Stimulated activated CD8-positive, alpha-beta memory T cell treated with anti-CD3 and anti-CD28 coated beads, Interleukin-15, amount 100 ng/mL, for 4 hours (primary cell): ENCODE data around the gene DMKN.

Experiments used
- DNase-seq, 2 donors: peaks; one replicate each; pipeline ENCODE4 v3.0.0-alpha.2; 2020; ENCODE audit warnings: low read depth in 2 of 2

The DMKN gene

GRCh38 chr19:35549879-35550523 is 36.6 kb upstream of the DMKN start:
- DNase-seq, result no peak

- peak in 1 of 2 donors; percentile 24 for DNase-seq
These were observed 35.8 kb upstream of the DMKN start for GRCh38 chr19:35549174-35549788.

GRCh38 chr19:35546532-35546931 is 33.1 kb upstream of the DMKN start:
- no peak for DNase-seq

- DNase-seq, result peak; percentile 46 to 47
These were observed 32.5 kb upstream of the DMKN start for GRCh38 chr19:35545855-35546381.

GRCh38 chr19:35545001-35545854 is 31.8 kb upstream of the DMKN start, which contains the start of gene TMEM147:
Gene TMEM147, plus strand, starts transcription at chr19:35545626. Its CDS starts 114 bp downstream, at chr19:35545740.
- peak; percentile 63 to 73 for DNase-seq

- DNase-seq, result no peak
These were observed 30.8 kb upstream of the DMKN start for GRCh38 chr19:35544110-35544802.

GRCh38 chr19:35543280-35544109 is 30.0 kb upstream of the DMKN start:
- no peak for DNase-seq

GRCh38 chr19:35542209-35542608 is 28.8 kb upstream of the DMKN start:
- no peak for DNase-seq

- no peak for DNase-seq
These were observed 27.0 kb upstream of the DMKN start for GRCh38 chr19:35540356-35540927.

GRCh38 chr19:35539850-35540249 is 26.4 kb upstream of the DMKN start:
- no peak for DNase-seq

GRCh38 chr19:35539314-35539713 is 25.9 kb upstream of the DMKN start:
- DNase-seq, result no peak

- DNase-seq, result no peak
These were observed 21.5 kb upstream of the DMKN start for GRCh38 chr19:35534803-35535480.

GRCh38 chr19:35533822-35534392 is 20.5 kb upstream of the DMKN start:
- no peak for DNase-seq

GRCh38 chr19:35533201-35533821 is 19.9 kb upstream of the DMKN start, which contains the start of gene GAPDHS:
Gene GAPDHS, plus strand, starts transcription at chr19:35533456. Its CDS starts 72 bp downstream, at chr19:35533528.
- no peak for DNase-seq

- DNase-seq, result no peak
These were observed 17.8 kb upstream of the DMKN start for GRCh38 chr19:35531291-35531690.

GRCh38 chr19:35529241-35530218 is 16.1 kb upstream of the DMKN start:
- no peak for DNase-seq

- DNase-seq, result no peak
These were observed 15.0 kb upstream of the DMKN start, which contains the start of gene SBSN for GRCh38 chr19:35528218-35529038. Gene SBSN, minus strand, starts transcription at chr19:35528311. Its CDS starts 30 bp downstream, at chr19:35528281.
